ENCODE results near the gene CBLB.

CBLB gene

GRCh38 chr3:105868742-105869530, at the start of gene CBLB:
Gene CBLB (minus strand): TSS chr3:105869012. CDS start chr3:105867577, 1,435 bp downstream.
- Histone ChIP-seq H3K4me1 (ENCODE audit: insufficient read depth, low read length) (peaks cover 40% of the 10 kb centered on the region), H2AFZ (ENCODE audit: low read depth, low read length) (peak within 1 kb of the TSS; percentile 52), H3K4me3 (ENCODE audit: low read length) (peak within 1 kb of the TSS; percentile 63), H3K9me3 (ENCODE audit: low read length) (no peaks in the 10 kb centered on the region), H3K36me3 (ENCODE audit: insufficient read depth, low read length) (peaks cover 19% of the 10 kb centered on the region), H3K27me3 (ENCODE audit: insufficient read depth, low read length) (no peaks in the 10 kb centered on the region)

GRCh38 chr3:105916767-105917166, 48.0 kb upstream of the CBLB start:
- Histone ChIP-seq H3K9me3 (ENCODE audit: low read length) (no peaks in the 10 kb centered on the region), H3K4me1 (ENCODE audit: insufficient read depth, low read length) (no peaks in the 10 kb centered on the region), H2AFZ (ENCODE audit: low read depth, low read length) (no peak overlapping the region), H3K4me3 (ENCODE audit: low read length) (no peak overlapping the region), H3K36me3 (ENCODE audit: insufficient read depth, low read length) (no peaks in the 10 kb centered on the region), H3K27me3 (ENCODE audit: insufficient read depth, low read length) (no peaks in the 10 kb centered on the region)

- no peaks in the 10 kb centered on the region for H3K36me3 ChIP-seq (ENCODE audit: insufficient read depth, low read length)
- H3K4me3 ChIP-seq (ENCODE audit: low read length), result no peak overlapping the region
- no peaks in the 10 kb centered on the region for H3K27me3 ChIP-seq (ENCODE audit: insufficient read depth, low read length)
- H2AFZ ChIP-seq (ENCODE audit: low read depth, low read length), result no peak overlapping the region
- H3K9me3 ChIP-seq (ENCODE audit: low read length), result no peaks in the 10 kb centered on the region
- no peaks in the 10 kb centered on the region for H3K4me1 ChIP-seq (ENCODE audit: insufficient read depth, low read length)
Observed at GRCh38 chr3:105915524-105915923, 46.7 kb upstream of the CBLB start.

- Histone ChIP-seq H3K9me3 (ENCODE audit: low read length) (no peaks in the 10 kb centered on the region), H2AFZ (ENCODE audit: low read depth, low read length) (no peak overlapping the region), H3K4me3 (ENCODE audit: low read length) (no peak overlapping the region), H3K27me3 (ENCODE audit: insufficient read depth, low read length) (no peaks in the 10 kb centered on the region), H3K4me1 (ENCODE audit: insufficient read depth, low read length) (no peaks in the 10 kb centered on the region), H3K36me3 (ENCODE audit: insufficient read depth, low read length) (no peaks in the 10 kb centered on the region)
Observed at GRCh38 chr3:105913616-105914015, 44.8 kb upstream of the CBLB start.

- Histone ChIP-seq H3K27me3 (ENCODE audit: insufficient read depth, low read length) (no peaks in the 10 kb centered on the region), H2AFZ (ENCODE audit: low read depth, low read length) (no peak overlapping the region), H3K4me1 (ENCODE audit: insufficient read depth, low read length) (no peaks in the 10 kb centered on the region), H3K4me3 (ENCODE audit: low read length) (no peak overlapping the region), H3K36me3 (ENCODE audit: insufficient read depth, low read length) (no peaks in the 10 kb centered on the region), H3K9me3 (ENCODE audit: low read length) (no peaks in the 10 kb centered on the region)
Observed at GRCh38 chr3:105912891-105913290, 44.1 kb upstream of the CBLB start.

GRCh38 chr3:105911496-105911895, 42.7 kb upstream of the CBLB start:
- no peak overlapping the region for H3K4me3 ChIP-seq (ENCODE audit: low read length)

GRCh38 chr3:105907777-105908176, 39.0 kb upstream of the CBLB start:
- Histone ChIP-seq H2AFZ (ENCODE audit: low read depth, low read length) (no peak overlapping the region), H3K4me1 (ENCODE audit: insufficient read depth, low read length) (no peaks in the 10 kb centered on the region), H3K9me3 (ENCODE audit: low read length) (no peaks in the 10 kb centered on the region), H3K27me3 (ENCODE audit: insufficient read depth, low read length) (no peaks in the 10 kb centered on the region), H3K36me3 (ENCODE audit: insufficient read depth, low read length) (no peaks in the 10 kb centered on the region), H3K4me3 (ENCODE audit: low read length) (no peak overlapping the region)

More at GRCh38 chr3:105911496-105911895, 42.7 kb upstream of the CBLB start:
- Histone ChIP-seq H3K27me3 (ENCODE audit: insufficient read depth, low read length) (no peaks in the 10 kb centered on the region), H3K36me3 (ENCODE audit: insufficient read depth, low read length) (no peaks in the 10 kb centered on the region), H3K9me3 (ENCODE audit: low read length) (no peaks in the 10 kb centered on the region), H3K4me1 (ENCODE audit: insufficient read depth, low read length) (no peaks in the 10 kb centered on the region), H2AFZ (ENCODE audit: low read depth, low read length) (no peak overlapping the region)

- Histone ChIP-seq H3K27me3 (ENCODE audit: insufficient read depth, low read length) (no peaks in the 10 kb centered on the region), H3K4me1 (ENCODE audit: insufficient read depth, low read length) (no peaks in the 10 kb centered on the region), H3K36me3 (ENCODE audit: insufficient read depth, low read length) (no peaks in the 10 kb centered on the region), H3K9me3 (ENCODE audit: low read length) (no peaks in the 10 kb centered on the region), H2AFZ (ENCODE audit: low read depth, low read length) (no peak overlapping the region), H3K4me3 (ENCODE audit: low read length) (no peak overlapping the region)
Observed at GRCh38 chr3:105906836-105907235, 38.0 kb upstream of the CBLB start.

- Histone ChIP-seq H3K4me1 (ENCODE audit: insufficient read depth, low read length) (no peaks in the 10 kb centered on the region), H3K4me3 (ENCODE audit: low read length) (no peak overlapping the region), H2AFZ (ENCODE audit: low read depth, low read length) (no peak overlapping the region), H3K27me3 (ENCODE audit: insufficient read depth, low read length) (no peaks in the 10 kb centered on the region), H3K36me3 (ENCODE audit: insufficient read depth, low read length) (no peaks in the 10 kb centered on the region), H3K9me3 (ENCODE audit: low read length) (no peaks in the 10 kb centered on the region)
Observed at GRCh38 chr3:105906345-105906744, 37.5 kb upstream of the CBLB start.

- Histone ChIP-seq H3K4me3 (ENCODE audit: low read length) (no peak overlapping the region), H2AFZ (ENCODE audit: low read depth, low read length) (no peak overlapping the region), H3K36me3 (ENCODE audit: insufficient read depth, low read length) (no peaks in the 10 kb centered on the region), H3K9me3 (ENCODE audit: low read length) (no peaks in the 10 kb centered on the region), H3K4me1 (ENCODE audit: insufficient read depth, low read length) (no peaks in the 10 kb centered on the region), H3K27me3 (ENCODE audit: insufficient read depth, low read length) (no peaks in the 10 kb centered on the region)
Observed at GRCh38 chr3:105905328-105905727, 36.5 kb upstream of the CBLB start.

GRCh38 chr3:105904678-105905284, 36.0 kb upstream of the CBLB start:
- Histone ChIP-seq H3K9me3 (ENCODE audit: low read length) (no peaks in the 10 kb centered on the region), H2AFZ (ENCODE audit: low read depth, low read length) (no peak overlapping the region), H3K4me1 (ENCODE audit: insufficient read depth, low read length) (no peaks in the 10 kb centered on the region), H3K36me3 (ENCODE audit: insufficient read depth, low read length) (no peaks in the 10 kb centered on the region), H3K27me3 (ENCODE audit: insufficient read depth, low read length) (no peaks in the 10 kb centered on the region), H3K4me3 (ENCODE audit: low read length) (no peak overlapping the region)

GRCh38 chr3:105904251-105904650, 35.4 kb upstream of the CBLB start:
- no peaks in the 10 kb centered on the region for H3K9me3 ChIP-seq (ENCODE audit: low read length)
- no peaks in the 10 kb centered on the region for H3K27me3 ChIP-seq (ENCODE audit: insufficient read depth, low read length)
- H3K4me3 ChIP-seq (ENCODE audit: low read length), result no peak overlapping the region
- H2AFZ ChIP-seq (ENCODE audit: low read depth, low read length), result no peak overlapping the region
- no peaks in the 10 kb centered on the region for H3K36me3 ChIP-seq (ENCODE audit: insufficient read depth, low read length)
- no peaks in the 10 kb centered on the region for H3K4me1 ChIP-seq (ENCODE audit: insufficient read depth, low read length)

GRCh38 chr3:105899516-105899915, 30.7 kb upstream of the CBLB start:
- Histone ChIP-seq H3K27me3 (ENCODE audit: insufficient read depth, low read length) (no peaks in the 10 kb centered on the region), H3K4me1 (ENCODE audit: insufficient read depth, low read length) (no peaks in the 10 kb centered on the region), H3K36me3 (ENCODE audit: insufficient read depth, low read length) (no peaks in the 10 kb centered on the region), H2AFZ (ENCODE audit: low read depth, low read length) (no peak overlapping the region), H3K4me3 (ENCODE audit: low read length) (no peak overlapping the region), H3K9me3 (ENCODE audit: low read length) (no peaks in the 10 kb centered on the region)

All from neuron (in vitro differentiated cells).